A673 (cell line): ENCODE results near the gene SYNJ2. TPM values are rescaled to one million over a fixed set of nuclear protein-coding genes. Genes with fewer than 3 reads are reported as not detected.
A peak's percentile ranks its signal among the peaks of the same experiment; 100 is the strongest.

Experiments used
- BruUV-seq: library from RNA; stranded (reverse); fragments of 400-500 nt; replicated peaks from 2 replicates; lab custom pipeline; 2021; lab: Mats Ljungman, UMichigan
- CTCF ChIA-PET: fragments of 300-600 bp; sonication (Branson Sonifier 250); formaldehyde crosslinking; loops from one replicate; lab custom pipeline; 2022; ENCODE audit warnings: antibody characterized with exemption; lab: Charles Lee
- POLR2A ChIA-PET: fragments of 300-600 bp; sonication (Branson Sonifier 250); formaldehyde crosslinking; loops from one replicate; lab custom pipeline; 2022; ENCODE audit warnings: antibody characterized with exemption; ENCODE audit not compliant: low non-redundant PET; lab: Charles Lee
- DNase-seq: peaks from one replicate; pipeline ENCODE4 v3.0.0-alpha.2; 2015; ENCODE audit warnings: low spot score
- H3K27ac ChIP-seq: fragments of 200-600 bp; sonication (generic); 2 replicates; pipeline ENCODE4 v1.5.1; 2016; ENCODE audit warnings: mixed run types, low read depth, mild to moderate bottlenecking, mixed read lengths, antibody characterized with exemption, low read length; ENCODE audit not compliant: poor library complexity, severe bottlenecking
- H3K27me3 ChIP-seq: fragments of 200-600 bp; sonication (generic); replicated peaks from 2 replicates; pipeline ENCODE4 v1.6.1; 2017; ENCODE audit warnings: mixed run types, low read depth, mild to moderate bottlenecking, mixed read lengths, antibody characterized with exemption, low read length; ENCODE audit not compliant: insufficient read depth, poor library complexity
- H3K36me3 ChIP-seq: fragments of 200-600 bp; sonication (generic); 2 replicates; pipeline ENCODE4 v1.6.1; 2016; ENCODE audit warnings: mixed run types, mild to moderate bottlenecking, mixed read lengths, antibody characterized with exemption, low read length; ENCODE audit not compliant: insufficient read depth, poor library complexity, severe bottlenecking
- H3K4me1 ChIP-seq: fragments of 200-600 bp; sonication (generic); 2 replicates; pipeline ENCODE4 v1.6.1; 2017; ENCODE audit warnings: mixed run types, mild to moderate bottlenecking, mixed read lengths, antibody characterized with exemption, low read length; ENCODE audit not compliant: insufficient read depth, poor library complexity, severe bottlenecking
- H3K4me3 ChIP-seq: fragments of 200-600 bp; sonication (generic); 2 replicates; pipeline ENCODE4 v1.5.1; 2016; ENCODE audit warnings: low read depth, mixed run types, mild to moderate bottlenecking, mixed read lengths, low read length; ENCODE audit not compliant: poor library complexity, severe bottlenecking
- H3K9me3 ChIP-seq: fragments of 200-600 bp; sonication (generic); 2 replicates; pipeline ENCODE4 v1.6.1; 2016; ENCODE audit warnings: mixed run types, low read depth, mild to moderate bottlenecking, mixed read lengths, antibody characterized with exemption, low read length; ENCODE audit not compliant: poor library complexity, severe bottlenecking
- CTCF ChIP-seq: fragments of 300-800, 200-600 bp; sonication (generic); conservative IDR thresholded peaks from 2 replicates; pipeline ENCODE4 v1.5.1; 2017; ENCODE audit warnings: low read depth, mild to moderate bottlenecking, antibody characterized with exemption, low read length, moderate library complexity, mixed read lengths
- EZH2 ChIP-seq: fragments of 200-600 bp; sonication (generic); IDR thresholded peaks from 2 replicates; pipeline ENCODE4 v1.6.1; 2017; ENCODE audit warnings: borderline replicate concordance, low read depth, mild to moderate bottlenecking, mixed read lengths, antibody characterized with exemption, low read length; ENCODE audit not compliant: poor library complexity, severe bottlenecking
- intact Hi-C: fragments of 100-400 bp; cut with micrococcal nuclease; formaldehyde crosslinking; loops from one replicate; pipeline ENCODE4 v1.10.0; 2022; ENCODE audit not compliant: unreplicated experiment
- total RNA-seq: library from RNA; stranded (reverse); gene quantifications from 2 replicates; pipeline ENCODE4 v1.2.3, GENCODE V29; 2021

Gene SYNJ2
- total RNA-seq, 1 experiment from 2014 or later: 37.0 TPM

GRCh38 chr6:158000530-158001307 is 19.1 kb downstream of the SYNJ2 start:
- no TSS peak for BruUV-seq
- CTCF ChIA-PET: interaction anchor here (0.6 kb wide), 1 partner anchor 1726 kb away, joined by 5 read pairs; the partner anchor contains the start of gene WTAP
- H3K27me3 ChIP-seq: no peaks in the 10 kb centered on the region
- H3K36me3 ChIP-seq: no peaks in the 10 kb centered on the region
- TF ChIP-seq EZH2 (no peak), CTCF (no peak)
- no peak overlapping the region for H3K4me3 ChIP-seq
- H3K9me3 ChIP-seq: no peaks in the 10 kb centered on the region
- intact Hi-C loops: no loop called here
- H3K27ac ChIP-seq: no peak overlapping the region
- POLR2A ChIA-PET: no interaction called here
- no peak for DNase-seq
- peaks cover 16% of the 10 kb centered on the region for H3K4me1 ChIP-seq

- ChIA-PET CTCF (no interaction called here), POLR2A (no interaction called here)
- no peaks in the 10 kb centered on the region for H3K9me3 ChIP-seq
- DNase-seq: no peak
- intact Hi-C loops: no loop called here
- TF ChIP-seq EZH2 (no peak), CTCF (no peak)
- H3K36me3 ChIP-seq: no peaks in the 10 kb centered on the region
- no TSS peak for BruUV-seq
- peak overlapping the region; percentile 42 for H3K27ac ChIP-seq
- H3K4me3 ChIP-seq: no peak overlapping the region
- H3K4me1 ChIP-seq: peaks cover 16% of the 10 kb centered on the region
- no peaks in the 10 kb centered on the region for H3K27me3 ChIP-seq
Observed at GRCh38 chr6:158002249-158002950, 20.7 kb downstream of the SYNJ2 start.

DNA sequence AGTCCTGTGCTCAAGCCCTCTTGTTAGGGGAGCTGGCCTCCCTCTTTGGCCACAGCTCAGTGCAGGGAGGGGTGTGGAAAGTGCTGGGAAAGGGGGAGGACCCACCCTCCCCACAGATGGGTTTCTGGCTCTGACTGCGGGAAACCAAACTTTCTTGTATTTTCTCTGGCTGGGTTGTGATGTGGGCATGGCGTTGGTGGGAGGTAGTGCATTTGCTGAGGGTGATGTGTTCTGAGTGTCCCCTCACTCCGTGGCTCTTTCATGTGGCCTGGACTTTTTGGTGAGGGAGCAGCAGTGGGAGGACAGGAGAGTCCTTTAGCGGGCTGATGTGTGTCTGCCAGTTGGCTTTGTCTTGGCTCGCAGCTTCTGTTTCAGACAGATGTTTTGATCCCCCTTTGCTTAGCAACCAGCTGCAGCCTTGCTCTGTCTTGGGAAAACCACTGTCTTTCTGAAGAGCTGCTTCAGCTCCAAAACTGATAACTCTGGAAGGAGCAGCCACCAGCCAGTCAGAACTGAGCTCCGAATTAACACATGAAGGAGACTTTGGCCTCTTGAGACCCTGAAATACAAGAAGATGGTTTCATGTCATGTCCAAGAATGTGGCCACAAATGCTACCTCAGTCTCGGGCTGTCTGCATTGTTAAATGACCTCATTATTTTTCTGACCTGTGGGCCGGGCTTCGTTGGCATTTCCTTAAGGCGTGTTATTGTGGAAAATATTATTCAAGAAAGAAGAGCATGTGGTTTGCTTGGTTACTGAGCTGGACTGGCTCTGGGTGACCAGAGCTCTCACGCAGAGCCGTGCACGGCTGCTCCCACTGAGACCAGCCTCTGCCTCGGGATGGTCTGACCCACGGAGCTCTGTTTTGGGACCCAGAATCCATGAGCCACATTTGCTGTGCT is 21.5 kb downstream of the SYNJ2 start:
- Histone ChIP-seq H3K27me3 (no peaks in the 10 kb centered on the region), H3K4me1 (peaks cover 22% of the 10 kb centered on the region), H3K27ac (peak overlapping the region; percentile 42), H3K36me3 (no peaks in the 10 kb centered on the region), H3K4me3 (no peak overlapping the region), H3K9me3 (no peaks in the 10 kb centered on the region)
- TF ChIP-seq EZH2: no peak
- TF ChIP-seq CTCF: no peak
- BruUV-seq: no TSS peak
- intact Hi-C loops: no loop called here
- CTCF ChIA-PET: no interaction called here
- DNase-seq: no peak
- POLR2A ChIA-PET: no interaction called here
